HG02884 (cell line): ENCODE results near the gene NT5C3B.
A peak's percentile ranks its signal among the peaks of the same experiment; 100 is the strongest.
"Not testable (repeated sequence)": the region's sequence is repeated elsewhere in the genome, so short reads cannot be mapped to it uniquely, and the experiment has no call there.

Experiments used
- ATAC-seq: cut with Tn5 transposase; IDR thresholded peaks from one replicate; pipeline ENCODE4 v1.9.1; 2021; ENCODE audit warnings: mild to moderate bottlenecking, moderate library complexity; ENCODE audit not compliant: unreplicated experiment

NT5C3B gene

GRCh38 chr17:41840781-41841180 is 4.7 kb upstream of the NT5C3B start:
- ATAC-seq, result not testable (repeated sequence)

DNA sequence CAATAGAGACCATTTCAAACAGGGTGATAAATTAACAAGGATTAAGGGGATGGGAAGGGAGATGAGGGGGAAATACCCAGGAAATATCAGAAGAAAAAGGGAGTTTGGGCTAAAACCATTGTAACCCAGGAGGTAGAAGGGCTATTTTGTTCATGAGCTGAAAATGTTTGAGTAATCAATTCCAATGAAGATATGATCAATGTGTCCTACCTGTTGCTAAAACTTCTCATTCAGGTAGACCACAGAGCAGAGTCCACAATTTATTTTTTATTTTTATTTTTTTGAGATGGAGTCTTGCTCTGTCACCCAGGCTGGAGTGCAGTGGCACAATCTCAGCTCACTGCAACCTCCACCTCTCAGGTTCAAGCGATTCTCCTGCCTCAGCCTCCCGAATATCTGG is 3.4 kb upstream of the NT5C3B start:
- ATAC-seq, result not testable (repeated sequence)

DNA sequence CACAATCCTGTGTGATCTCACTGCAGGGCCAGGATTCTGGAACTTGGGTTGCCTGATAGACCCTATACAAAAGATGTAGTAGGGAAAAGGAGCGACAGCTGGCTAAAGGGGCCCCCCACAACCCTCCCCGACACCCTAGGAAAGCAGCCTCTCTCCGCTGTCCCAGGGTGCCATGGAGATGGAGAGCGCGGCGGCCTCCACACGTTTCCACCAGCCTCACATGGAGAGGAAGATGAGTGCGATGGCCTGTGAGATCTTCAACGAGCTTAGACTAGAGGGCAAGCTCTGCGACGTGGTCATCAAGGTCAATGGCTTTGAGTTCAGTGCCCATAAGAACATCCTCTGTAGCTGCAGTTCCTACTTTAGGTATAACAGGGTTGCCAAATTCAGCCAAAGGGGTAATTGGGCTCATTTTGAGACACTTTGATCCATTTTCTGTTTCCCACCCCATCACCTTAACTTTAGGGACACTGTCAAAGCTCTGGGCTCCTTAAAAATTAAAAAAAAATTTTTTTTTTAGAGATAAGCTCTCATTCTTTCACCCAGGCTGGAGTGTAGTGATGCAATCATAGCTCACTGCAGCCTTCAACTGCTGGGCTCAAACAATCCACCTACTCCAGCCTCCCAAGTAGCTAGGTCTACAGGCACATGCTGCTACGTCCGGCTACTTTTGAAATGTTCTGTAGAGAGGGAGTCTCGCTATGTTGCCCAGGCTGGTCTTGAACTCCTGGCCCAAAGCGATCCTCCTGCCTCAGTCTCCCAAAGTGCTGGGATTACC is 1.9 kb upstream of the NT5C3B start, which contains the start of gene KLHL10:
Gene KLHL10 (plus strand): TSS at position 65 of the 778 bp plus-strand sequence. CDS start 108 bp downstream, at position 173.
- ATAC-seq, result no peak

GRCh38 chr17:41836550-41837196 is 641 bp upstream of the NT5C3B start:
- ATAC-seq, result no peak

DNA sequence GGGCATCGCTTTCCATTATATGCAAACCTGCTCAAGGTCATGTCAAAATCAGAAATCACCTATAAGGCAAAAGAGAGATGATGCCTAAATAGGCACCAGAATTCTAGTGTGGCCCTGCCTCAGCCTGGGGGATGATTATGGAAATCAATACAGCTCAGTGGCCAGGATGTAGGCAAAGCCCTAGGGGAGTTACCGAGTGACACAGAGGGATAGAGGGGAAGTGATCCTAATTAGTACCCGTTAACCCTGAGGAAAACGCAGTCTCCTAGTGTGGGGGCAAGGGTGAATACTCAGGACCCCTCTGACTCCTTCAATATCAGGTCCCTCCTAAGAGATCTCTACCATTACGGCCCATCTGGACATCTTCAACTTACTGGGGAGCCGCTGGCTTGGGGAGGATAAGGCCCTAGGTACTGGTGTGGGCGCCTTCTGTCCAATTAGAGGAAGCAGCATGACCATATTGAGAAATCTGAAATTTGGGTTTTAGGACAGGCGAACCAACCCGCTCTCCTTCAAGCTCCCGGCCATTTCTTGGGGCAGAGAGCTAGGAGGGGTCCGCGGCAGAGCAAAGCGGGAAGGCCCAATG is 725 bp downstream of the NT5C3B start:
- ATAC-seq, result peak; percentile 25

DNA sequence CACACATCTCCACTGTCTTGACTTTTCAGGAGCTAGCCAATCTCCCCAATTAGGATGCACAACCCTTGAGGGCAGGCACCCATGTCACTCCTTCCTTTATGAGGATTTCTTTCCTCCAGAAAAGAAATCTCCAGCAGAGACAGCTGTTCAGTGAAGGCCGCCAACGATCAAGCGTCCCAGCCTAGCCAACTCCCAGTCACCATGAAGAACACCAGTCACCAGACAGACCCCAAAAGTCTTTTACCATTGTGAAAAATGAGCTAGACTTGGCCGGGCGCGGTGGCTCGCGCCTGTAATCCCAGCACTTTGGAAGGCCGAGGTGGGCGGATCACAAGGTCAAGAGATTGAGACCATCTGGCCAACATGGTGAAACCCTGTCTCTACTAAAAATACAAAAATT is 6.1 kb downstream of the NT5C3B start:
- ATAC-seq, result not testable (repeated sequence)

DNA sequence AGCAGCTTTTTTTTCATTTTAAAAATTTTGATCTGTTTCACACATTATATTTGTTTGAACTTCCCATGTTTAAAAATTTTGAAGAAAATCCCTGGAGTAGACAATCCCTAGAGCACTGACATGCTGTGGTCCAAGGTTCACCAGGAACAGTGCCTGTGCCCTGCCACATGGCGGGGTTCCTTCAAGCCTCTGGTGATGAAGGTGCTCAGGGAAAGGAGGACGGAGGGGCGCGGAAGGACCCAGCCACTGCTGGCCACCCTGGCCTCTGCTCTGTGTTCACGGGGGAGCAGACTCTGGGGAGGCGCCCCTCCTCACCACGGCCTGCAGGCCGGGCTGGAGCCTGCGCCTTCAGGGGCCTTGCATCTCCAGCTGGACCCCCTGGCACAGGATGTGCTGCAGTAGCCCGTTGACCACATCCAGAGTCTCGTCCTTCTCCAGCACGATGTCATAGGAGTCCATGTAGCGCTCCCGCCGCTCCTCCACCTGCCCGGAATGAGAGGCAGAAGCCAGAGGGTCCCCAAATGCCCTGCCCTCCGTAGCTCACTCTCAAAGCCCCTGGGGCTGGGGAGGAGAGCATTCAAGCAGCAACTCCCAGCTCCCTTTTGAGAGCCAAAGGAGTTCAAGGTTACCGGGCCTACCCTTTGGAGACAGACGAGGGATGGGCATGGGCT is 10.7 kb downstream of the NT5C3B start:
- ATAC-seq, result no peak

- no peak for ATAC-seq
These were observed 11.9 kb downstream of the NT5C3B start for GRCh38 chr17:41824086-41824485.

DNA sequence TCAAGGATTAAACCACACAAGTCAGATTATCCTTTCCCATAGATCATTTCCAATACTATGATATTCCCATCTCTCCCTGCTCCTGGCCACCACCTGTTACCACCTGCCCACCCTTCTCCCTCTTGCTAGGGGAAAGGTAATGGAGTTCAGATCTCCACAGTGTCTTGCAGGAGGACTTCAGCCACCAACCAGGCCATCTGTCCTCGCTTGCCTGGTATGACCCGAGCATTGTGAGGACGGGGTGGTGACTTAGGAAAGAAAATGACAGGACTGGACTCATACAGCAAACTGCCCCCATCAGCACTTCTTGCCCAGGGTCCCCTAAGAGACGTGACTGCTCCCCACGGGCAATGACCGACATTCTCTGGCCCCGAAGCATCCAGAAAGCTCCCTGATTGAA is 12.5 kb downstream of the NT5C3B start:
- no peak for ATAC-seq

DNA sequence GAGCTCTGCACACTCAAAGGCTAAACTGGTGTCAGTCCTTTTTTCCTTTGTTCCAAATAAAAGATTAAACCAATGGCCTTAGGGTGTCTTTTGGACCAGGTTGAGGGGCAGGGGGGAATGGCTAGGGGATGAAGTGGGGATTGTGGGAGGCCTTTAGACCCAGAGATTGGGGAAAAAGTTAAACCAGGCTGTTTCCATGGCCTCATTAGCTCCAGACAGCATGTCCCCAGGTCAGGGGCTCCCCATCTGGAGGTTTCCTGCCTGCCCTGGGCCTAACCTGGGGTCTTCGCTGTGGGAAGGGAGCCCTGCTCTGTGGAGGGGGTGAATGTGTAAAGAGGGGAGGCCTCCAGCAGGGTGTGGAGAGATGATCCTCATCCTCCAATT is 12.9 kb downstream of the NT5C3B start:
- no peak for ATAC-seq

DNA sequence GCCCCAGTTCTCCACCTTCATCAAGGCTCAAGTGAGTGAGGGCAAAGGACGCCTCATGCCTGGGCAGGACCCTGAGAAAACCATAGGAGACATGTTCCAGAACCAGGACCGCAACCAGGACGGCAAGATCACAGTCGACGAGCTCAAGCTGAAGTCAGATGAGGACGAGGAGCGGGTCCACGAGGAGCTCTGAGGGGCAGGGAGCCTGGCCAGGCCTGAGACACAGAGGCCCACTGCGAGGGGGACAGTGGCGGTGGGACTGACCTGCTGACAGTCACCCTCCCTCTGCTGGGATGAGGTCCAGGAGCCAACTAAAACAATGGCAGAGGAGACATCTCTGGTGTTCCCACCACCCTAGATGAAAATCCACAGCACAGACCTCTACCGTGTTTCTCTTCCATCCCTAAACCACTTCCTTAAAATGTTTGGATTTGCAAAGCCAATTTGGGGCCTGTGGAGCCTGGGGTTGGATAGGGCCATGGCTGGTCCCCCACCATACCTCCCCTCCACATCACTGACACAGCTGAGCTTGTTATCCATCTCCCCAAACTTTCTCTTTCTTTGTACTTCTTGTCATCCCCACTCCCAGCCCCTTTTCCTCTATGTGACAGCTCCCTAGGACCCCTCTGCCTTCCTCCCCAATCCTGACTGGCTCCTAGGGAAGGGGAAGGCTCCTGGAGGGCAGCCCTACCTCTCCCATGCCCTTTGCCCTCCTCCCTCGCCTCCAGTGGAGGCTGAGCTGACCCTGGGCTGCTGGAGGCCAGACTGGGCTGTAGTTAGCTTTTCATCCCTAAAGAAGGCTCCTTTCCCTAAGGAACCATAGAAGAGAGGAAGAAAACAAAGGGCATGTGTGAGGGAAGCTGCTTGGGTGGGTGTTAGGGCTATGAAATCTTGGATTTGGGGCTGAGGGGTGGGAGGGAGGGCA is 13.6 kb downstream of the NT5C3B start:
- ATAC-seq, result no peak

GRCh38 chr17:41821776-41822175 is 14.3 kb downstream of the NT5C3B start:
- ATAC-seq, result no peak

DNA sequence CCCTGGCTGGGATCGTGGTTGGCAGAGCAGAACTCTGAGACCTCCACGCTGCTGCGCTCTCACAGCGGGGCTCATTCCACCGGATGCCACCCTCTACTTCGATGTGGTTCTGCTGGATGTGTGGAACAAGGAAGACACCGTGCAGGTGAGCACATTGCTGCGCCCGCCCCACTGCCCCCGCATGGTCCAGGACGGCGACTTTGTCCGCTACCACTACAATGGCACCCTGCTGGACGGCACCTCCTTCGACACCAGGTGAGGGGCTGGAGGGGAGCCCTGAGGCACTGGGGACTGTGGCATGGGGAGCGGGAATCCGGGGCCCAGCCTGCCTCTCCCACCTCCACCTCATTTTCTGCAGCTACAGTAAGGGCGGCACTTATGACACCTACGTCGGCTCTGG is 18.0 kb downstream of the NT5C3B start:
- no peak for ATAC-seq

- no peak for ATAC-seq
These were observed 19.3 kb downstream of the NT5C3B start for GRCh38 chr17:41816637-41817320.

DNA sequence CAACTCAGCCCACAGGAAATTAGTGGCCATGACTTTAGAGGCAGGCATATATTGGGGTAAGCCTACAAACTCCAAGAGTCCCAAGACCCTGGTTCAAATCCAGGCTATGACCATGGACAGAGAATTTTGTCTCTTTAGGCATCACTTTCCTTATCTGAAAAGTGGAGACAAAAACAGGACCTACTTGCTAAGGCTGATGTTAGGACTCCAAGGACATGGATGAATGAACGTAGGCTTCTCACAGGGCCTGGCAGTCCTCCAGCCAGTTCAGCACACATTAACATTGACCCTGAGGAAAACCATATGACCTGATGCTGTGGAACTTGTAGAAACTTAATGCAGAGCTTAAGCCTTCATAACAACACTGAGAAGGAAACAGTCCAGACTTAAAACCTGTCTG is 21.8 kb downstream of the NT5C3B start:
- no peak for ATAC-seq

GRCh38 chr17:41813699-41814124 is 22.3 kb downstream of the NT5C3B start:
- no peak for ATAC-seq

DNA sequence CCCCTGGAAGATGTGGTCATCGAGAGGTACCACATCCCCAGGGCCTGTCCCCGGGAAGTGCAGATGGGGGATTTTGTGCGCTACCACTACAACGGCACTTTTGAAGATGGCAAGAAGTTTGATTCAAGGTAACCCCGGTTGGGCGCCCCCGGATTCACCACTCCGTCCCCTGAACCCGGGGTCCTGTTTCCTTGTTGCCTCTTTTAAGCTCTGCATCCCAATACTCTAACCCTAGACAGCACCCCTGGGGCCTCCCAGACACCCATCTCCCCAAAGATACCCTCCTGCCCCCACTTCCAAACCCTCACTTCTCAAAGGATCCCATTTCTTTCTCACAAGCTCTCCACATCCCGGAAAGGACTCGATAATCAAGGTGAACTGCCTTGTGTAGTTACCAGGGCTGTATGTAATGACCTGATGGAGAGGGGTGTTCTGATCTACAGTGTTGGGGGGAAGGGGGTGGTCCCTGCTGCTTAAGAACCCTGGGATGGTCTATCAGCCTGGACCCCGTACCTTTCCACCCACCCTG is 22.8 kb downstream of the NT5C3B start:
- ATAC-seq, result no peak

DNA sequence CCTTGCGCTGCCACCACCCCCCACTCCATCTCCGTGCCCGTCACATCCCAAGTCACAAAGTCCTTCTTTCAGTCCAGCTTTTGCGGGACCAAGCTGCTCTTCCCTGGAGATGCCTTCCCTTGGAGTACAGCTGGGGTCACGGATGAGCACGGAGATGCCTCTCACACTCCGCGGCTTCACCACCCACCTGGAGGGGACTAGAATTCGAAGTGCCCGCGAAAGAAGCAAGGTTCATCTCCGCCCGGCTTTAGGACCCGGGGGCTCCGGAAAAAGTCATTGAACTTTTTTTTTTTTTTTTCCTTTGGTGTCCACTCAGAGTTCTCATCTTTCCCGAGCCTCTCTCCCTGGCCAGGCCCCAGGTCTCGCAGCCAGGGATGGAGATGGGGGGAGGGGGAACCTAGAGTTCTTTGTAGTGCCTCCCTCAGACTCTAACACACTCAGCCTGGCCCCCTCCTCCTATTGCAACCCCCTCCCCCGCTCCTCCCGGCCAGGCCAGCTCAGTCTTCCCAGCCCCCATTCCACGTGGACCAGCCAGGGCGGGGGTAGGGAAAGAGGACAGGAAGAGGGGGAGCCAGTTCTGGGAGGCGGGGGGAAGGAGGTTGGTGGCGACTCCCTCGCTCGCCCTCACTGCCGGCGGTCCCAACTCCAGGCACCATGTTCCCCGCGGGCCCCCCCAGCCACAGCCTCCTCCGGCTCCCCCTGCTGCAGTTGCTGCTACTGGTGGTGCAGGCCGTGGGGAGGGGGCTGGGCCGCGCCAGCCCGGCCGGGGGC is 23.5 kb downstream of the NT5C3B start, which contains the start of gene FKBP10:
Gene FKBP10 (plus strand): TSS at position 624 of the 771 bp plus-strand sequence. CDS start 31 bp downstream, at position 655.
- ATAC-seq, result no peak
